Kidney (tissue), 14 donors: ENCODE data around the gene PIGQ. TPM values are rescaled to one million over a fixed set of nuclear protein-coding genes. Genes with fewer than 3 reads are reported as not detected.
A peak's percentile ranks its signal among the peaks of the same experiment; 100 is the strongest.

ENCODE experiments used
- DNase-seq, 5 donors: peaks; one replicate each; pipeline ENCODE4 v3.0.0-alpha.2; 2013 to 2020
- FAIRE-seq: peaks from 2 replicates; lab custom pipeline; 2012; peaks lifted over from hg19 to GRCh38; lab: Jason Lieb, UNC
- H3K27ac ChIP-seq, 2 donors: one replicate each; pipeline ENCODE4 v1.7.0; 2013; ENCODE audit warnings: low read depth in 2 of 2, low read length in 2 of 2, inconsistent platforms in 1 of 2
- H3K27me3 ChIP-seq: one replicate; pipeline ENCODE4 v1.7.1; 2013; ENCODE audit warnings: low read length, inconsistent platforms; ENCODE audit not compliant: control insufficient read depth, insufficient read depth
- H3K36me3 ChIP-seq, 3 donors: one replicate each; pipeline versions ENCODE4 v1.7.0 to v1.7.1; 2013; ENCODE audit warnings: low read length in 3 of 3, control low read depth in 1 of 3, inconsistent platforms in 1 of 3; ENCODE audit not compliant: insufficient read depth in 3 of 3, control insufficient read depth in 2 of 3
- H3K4me1 ChIP-seq, 3 donors: one replicate each; pipeline versions ENCODE4 v1.7.0 to v1.7.1; 2013; ENCODE audit warnings: low read length in 3 of 3, inconsistent platforms in 1 of 3, low read depth in 1 of 3; ENCODE audit not compliant: control insufficient read depth in 2 of 3, insufficient read depth in 2 of 3
- H3K4me3 ChIP-seq, 3 donors: one replicate each; pipeline versions ENCODE4 v1.7.0 to v1.8.1; 2013; ENCODE audit warnings: low read length in 3 of 3, control low read depth in 1 of 3, inconsistent platforms in 1 of 3
- H3K9ac ChIP-seq, 3 donors: one replicate each; pipeline versions ENCODE4 v1.7.0 to v1.7.1; 2013; ENCODE audit warnings: low read length in 3 of 3, control low read depth in 1 of 3, inconsistent platforms in 1 of 3
- H3K9me3 ChIP-seq, 3 donors: one replicate each; pipeline versions ENCODE4 v1.7.0 to v1.7.1; 2013; ENCODE audit warnings: low read length in 3 of 3, control low read depth in 1 of 3, inconsistent platforms in 1 of 3; ENCODE audit not compliant: control insufficient read depth in 2 of 3, insufficient read depth in 1 of 3
- CTCF ChIP-seq: IDR thresholded peaks from 3 replicates; pipeline ENCODE4 v1.5.1; 2012; ENCODE audit warnings: mild to moderate bottlenecking, moderate library complexity, borderline replicate concordance; ENCODE audit not compliant: insufficient read depth; ENCODE audit errors: extremely low read depth
- intact Hi-C: fragments of 100-400 bp; cut with DNase I; formaldehyde crosslinking; loops from one replicate; pipeline ENCODE4 v1.11.1; 2022
- polyA plus RNA-seq: library from polyadenylated mRNA; stranded (reverse); fragments of 350-450 nt; fragmentation: Illumina TruSeq; extraction: RNeasy Lipid Tissue Mini Kit (QIAGEN cat#74804); gene quantifications from one replicate; pipeline ENCODE4 v1.2.3, GENCODE V29; 2014; ENCODE audit warnings: low read depth, low replicate concordance; ENCODE audit not compliant: insufficient read depth
- total RNA-seq: library from RNA; stranded (reverse); fragmentation: NEBNext Ultra II Directional; extraction: Animal tissue kit (Norgen Biotek cat#: 25700); gene quantifications from one replicate; pipeline ENCODE4 v1.2.1, GENCODE V29; 2021
- donor health status: control.
- donor health status: control.
- donor health status: control.
- donor health status: control.
- donor health status: control.
- donor health status: DM: yes; HTN: yes; CAD: no.
- donor health status: Normal renal cell carcinoma (clear cell type).

Gene PIGQ
- total and polyA plus RNA-seq, 2 donors from 2014 or later = 92.9 to 118 TPM

GRCh38 chr16:529012-529575 is 40.7 kb upstream of the PIGQ start:
- peak in 1 of 5 donors; percentile 54 for DNase-seq
- Histone ChIP-seq H3K4me1 (peaks cover 0 to 39% (median 23%) of the 10 kb centered on the region in 3 donors), H3K9ac (peak overlapping the region in 1 of 3 donors; percentile 69)

DNA sequence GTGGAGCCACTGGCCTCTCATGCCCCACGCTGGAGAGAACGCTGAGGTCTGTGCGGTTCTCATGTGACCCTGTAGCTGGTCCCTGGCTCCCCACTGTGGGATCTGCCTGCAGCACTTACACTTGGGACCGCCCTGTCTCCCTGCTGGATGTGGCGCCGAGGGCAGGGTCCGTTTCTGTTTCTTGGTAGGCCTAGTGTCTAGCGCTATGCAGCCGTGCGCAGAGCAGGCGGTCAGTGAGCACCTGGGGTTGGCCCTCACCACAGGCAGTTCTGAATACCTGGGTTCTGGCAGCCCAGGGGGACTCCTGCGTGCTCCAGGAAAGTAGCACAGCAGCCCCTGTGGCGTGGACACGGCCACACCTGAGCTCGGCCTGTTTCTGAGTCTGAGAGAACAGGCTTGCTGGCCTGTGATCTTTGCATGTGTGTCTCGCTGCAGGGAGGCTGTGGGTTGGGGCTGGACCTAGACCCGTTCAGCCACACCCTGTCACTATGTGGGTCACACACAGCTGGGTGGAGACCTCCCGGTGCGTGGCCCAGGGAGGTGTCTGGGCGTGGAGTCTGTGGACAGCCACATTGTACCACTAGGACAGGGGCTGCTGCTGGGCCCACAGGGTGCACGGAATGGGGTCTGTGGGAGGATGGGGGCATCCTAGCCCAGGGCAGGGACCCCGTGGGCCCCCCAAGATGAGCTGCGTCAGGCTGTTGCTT is 39.5 kb upstream of the PIGQ start:
- intact Hi-C loops = no loop called here
- H3K9ac ChIP-seq = no peak overlapping the region
- H3K27ac ChIP-seq = no peak overlapping the region
- H3K9me3 ChIP-seq = no peaks in the 10 kb centered on the region
- peaks cover 0 to 36% (median 20%) of the 10 kb centered on the region in 3 donors for H3K4me1 ChIP-seq
- H3K27me3 ChIP-seq = no peaks in the 10 kb centered on the region
- no peaks in the 10 kb centered on the region for H3K36me3 ChIP-seq
- no peak for TF ChIP-seq CTCF
- no peak for FAIRE-seq
- H3K4me3 ChIP-seq = no peak overlapping the region
- DNase-seq = no peak

More at GRCh38 chr16:529012-529575, 40.7 kb upstream of the PIGQ start:
- no peaks in the 10 kb centered on the region for H3K36me3 ChIP-seq
- intact Hi-C loops = no loop called here
- TF ChIP-seq CTCF = no peak
- no peaks in the 10 kb centered on the region for H3K27me3 ChIP-seq
- H3K27ac ChIP-seq = peak overlapping the region; percentile 70 to 78
- peak overlapping the region; percentile 51 to 67 (median 51) for H3K4me3 ChIP-seq
- FAIRE-seq = no peak
- H3K9me3 ChIP-seq = no peaks in the 10 kb centered on the region

DNA sequence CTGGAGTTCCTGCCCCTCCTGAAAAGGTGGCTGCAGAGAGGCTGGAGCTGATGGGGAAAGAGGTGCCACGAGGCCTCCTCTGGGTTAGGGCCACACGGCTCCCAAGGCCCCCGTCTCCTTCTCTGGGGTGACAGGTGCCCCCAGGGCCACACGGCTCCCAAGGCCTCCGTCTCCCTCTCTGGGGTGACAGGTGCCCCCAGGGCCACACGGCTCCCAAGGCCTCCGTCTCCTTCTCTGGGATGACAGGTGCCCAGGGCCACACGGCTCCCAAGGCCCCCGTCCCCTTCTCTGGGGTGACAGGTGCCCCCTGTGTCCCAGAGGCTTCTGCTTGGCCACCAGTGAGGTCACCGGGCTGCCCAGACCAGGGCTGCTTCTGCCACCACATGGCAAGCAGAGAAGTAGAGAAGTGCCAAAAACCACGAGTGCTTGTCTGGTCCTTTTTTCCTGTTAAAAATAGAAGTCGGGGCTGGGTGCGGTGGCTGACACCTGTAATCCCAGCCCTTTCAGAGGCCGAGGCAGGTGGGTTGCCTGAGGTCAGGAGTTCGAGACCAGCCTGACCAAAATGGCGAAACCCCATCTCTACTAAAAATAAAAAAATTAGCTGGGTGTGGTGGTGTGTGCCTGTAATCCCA is 38.2 kb upstream of the PIGQ start:
- Histone ChIP-seq H3K9me3 (no peaks in the 10 kb centered on the region), H3K27ac (no peak overlapping the region), H3K27me3 (no peaks in the 10 kb centered on the region), H3K9ac (no peak overlapping the region), H3K4me3 (no peak overlapping the region), H3K4me1 (peaks cover 0 to 25% (median 8%) of the 10 kb centered on the region in 3 donors), H3K36me3 (no peaks in the 10 kb centered on the region)
- FAIRE-seq = no peak
- peak in 1 of 5 donors; percentile 30 for DNase-seq
- no peak for TF ChIP-seq CTCF
- intact Hi-C loops = no loop called here
